Smooth muscle cell (in vitro differentiated cells): ENCODE data around the gene POC1A. TPM values are rescaled to one million over a fixed set of nuclear protein-coding genes. Genes with fewer than 3 reads are reported as not detected.

ENCODE experiments used
- DNase-seq: peaks from one replicate; lab custom pipeline; 2025; ENCODE audit not compliant: unreplicated experiment; lab: John Stamatoyannopoulos, UW
- H2AFZ ChIP-seq: fragments of 200-600 bp; sonication (generic); 2 replicates; pipeline ENCODE4 v1.6.0; 2016; ENCODE audit warnings: antibody characterized with exemption, low read depth, mild to moderate bottlenecking
- H3F3A ChIP-seq: fragments of 200-600 bp; sonication (generic); 2 replicates; pipeline ENCODE4 v1.6.0; 2017; ENCODE audit warnings: antibody characterized with exemption, low read depth
- H3K27ac ChIP-seq: fragments of 200-600 bp; sonication (generic); 2 replicates; pipeline ENCODE4 v1.5.1; 2016; ENCODE audit warnings: low read depth, mild to moderate bottlenecking
- H3K27me3 ChIP-seq: fragments of 200-600 bp; sonication (generic); 2 replicates; pipeline ENCODE4 v1.6.1; 2016; ENCODE audit warnings: low read depth, mild to moderate bottlenecking
- H3K36me3 ChIP-seq: fragments of 200-600 bp; sonication (generic); 2 replicates; pipeline ENCODE4 v1.5.1; 2016; ENCODE audit warnings: low read depth
- H3K4me1 ChIP-seq: fragments of 200-600 bp; sonication (generic); 2 replicates; pipeline ENCODE4 v1.5.1; 2016; ENCODE audit warnings: low read depth
- H3K4me2 ChIP-seq: fragments of 200-600 bp; sonication (generic); 2 replicates; pipeline ENCODE4 v1.6.0; 2016; ENCODE audit warnings: mild to moderate bottlenecking
- H3K4me3 ChIP-seq: fragments of 200-600 bp; sonication (generic); 2 replicates; pipeline ENCODE4 v1.5.1; 2016; ENCODE audit warnings: mild to moderate bottlenecking
- H3K79me2 ChIP-seq: fragments of 200-600 bp; sonication (generic); 2 replicates; pipeline ENCODE4 v1.6.0; 2016; ENCODE audit warnings: low read depth, mild to moderate bottlenecking
- H3K9ac ChIP-seq: fragments of 200-600 bp; sonication (generic); 2 replicates; pipeline ENCODE4 v1.6.0; 2016; ENCODE audit warnings: low read depth
- H3K9me3 ChIP-seq: fragments of 200-600 bp; sonication (generic); replicated peaks from 2 replicates; pipeline ENCODE4 v1.5.1; 2016; ENCODE audit warnings: low read depth
- H4K20me1 ChIP-seq: fragments of 200-600 bp; sonication (generic); 2 replicates; pipeline ENCODE4 v1.6.0; 2016; ENCODE audit warnings: low read depth
- CTCF ChIP-seq: fragments of 200-600 bp; sonication (generic); IDR thresholded peaks from 2 replicates; pipeline ENCODE4 v1.5.1; 2017; ENCODE audit warnings: borderline replicate concordance, mild to moderate bottlenecking, antibody characterized with exemption; ENCODE audit not compliant: insufficient read depth, poor library complexity, severe bottlenecking
- WGBS: methylation state at CpG from one replicate; pipeline ENCODE4 v1.1.7; 2016; ENCODE audit warnings: low lambda C conversion rate; 5-methylcytosine and 5-hydroxymethylcytosine counted together
- polyA plus RNA-seq: library from polyadenylated mRNA; unstranded; fragments of >200 nt; fragmentation: Nextera tagmentation; extraction: Ambion mirVana; gene quantifications from 2 replicates; pipeline ENCODE4 v1.2.1, GENCODE V29; 2016
- total RNA-seq: library from RNA; depleted of rRNA; stranded (reverse); fragments of >200 nt; gene quantifications from 2 replicates; pipeline ENCODE4 v1.2.3, GENCODE V29; 2014

The POC1A gene
- total and polyA plus RNA-seq, 2 experiments from 2014 or later: 1.8 to 7.9 TPM

GRCh38 chr3:52030714-52031310 is 123.4 kb downstream of the POC1A start:
- DNase-seq: no peak
- Histone ChIP-seq H3K4me3 (no peak overlapping the region), H3K4me2 (no peak overlapping the region), H3K36me3 (no peaks in the 10 kb centered on the region), H3K9ac (no peak overlapping the region), H3F3A (no peaks in the 10 kb centered on the region), H3K27ac (no peak overlapping the region), H4K20me1 (no peaks in the 10 kb centered on the region), H2AFZ (no peak overlapping the region), H3K79me2 (no peaks in the 10 kb centered on the region), H3K27me3 (no peaks in the 10 kb centered on the region), H3K4me1 (no peaks in the 10 kb centered on the region), H3K9me3 (no peaks in the 10 kb centered on the region)
- 80% methylated on average over 11 of the region's 11 CpGs for WGBS
- no peak for TF ChIP-seq CTCF

- H3K9me3 ChIP-seq: no peaks in the 10 kb centered on the region
- no peaks in the 10 kb centered on the region for H3F3A ChIP-seq
- no peak overlapping the region for H3K4me3 ChIP-seq
- H3K36me3 ChIP-seq: no peaks in the 10 kb centered on the region
- H4K20me1 ChIP-seq: no peaks in the 10 kb centered on the region
- no peak for DNase-seq
- no peak overlapping the region for H2AFZ ChIP-seq
- H3K27ac ChIP-seq: no peak overlapping the region
- no peak overlapping the region for H3K9ac ChIP-seq
- no peak overlapping the region for H3K4me2 ChIP-seq
- no peaks in the 10 kb centered on the region for H3K27me3 ChIP-seq
- WGBS: 93% methylated on average over 10 of the region's 10 CpGs
- TF ChIP-seq CTCF: no peak
- H3K4me1 ChIP-seq: no peaks in the 10 kb centered on the region
- no peaks in the 10 kb centered on the region for H3K79me2 ChIP-seq
Measured at GRCh38 chr3:52029535-52029934, 124.7 kb downstream of the POC1A start.

GRCh38 chr3:52029053-52029452 is 125.2 kb downstream of the POC1A start:
- no peaks in the 10 kb centered on the region for H4K20me1 ChIP-seq
- no peaks in the 10 kb centered on the region for H3K9me3 ChIP-seq
- no peaks in the 10 kb centered on the region for H3K27me3 ChIP-seq
- no peak for TF ChIP-seq CTCF
- DNase-seq: no peak
- no peaks in the 10 kb centered on the region for H3F3A ChIP-seq
- no peaks in the 10 kb centered on the region for H3K79me2 ChIP-seq
- WGBS: 72% methylated on average over 9 of the region's 9 CpGs
- no peak overlapping the region for H3K9ac ChIP-seq
- H3K27ac ChIP-seq: no peak overlapping the region
- no peaks in the 10 kb centered on the region for H3K4me1 ChIP-seq
- no peak overlapping the region for H3K4me3 ChIP-seq
- no peak overlapping the region for H3K4me2 ChIP-seq
- no peaks in the 10 kb centered on the region for H3K36me3 ChIP-seq
- H2AFZ ChIP-seq: no peak overlapping the region

GRCh38 chr3:52028572-52028971 is 125.7 kb downstream of the POC1A start:
- Histone ChIP-seq H3F3A (no peaks in the 10 kb centered on the region), H3K36me3 (no peaks in the 10 kb centered on the region), H3K4me1 (no peaks in the 10 kb centered on the region), H3K9me3 (no peaks in the 10 kb centered on the region), H4K20me1 (no peaks in the 10 kb centered on the region), H3K27me3 (no peaks in the 10 kb centered on the region), H3K79me2 (no peaks in the 10 kb centered on the region), H3K27ac (no peak overlapping the region), H2AFZ (no peak overlapping the region), H3K4me2 (no peak overlapping the region), H3K4me3 (no peak overlapping the region), H3K9ac (no peak overlapping the region)
- no peak for DNase-seq
- no peak for TF ChIP-seq CTCF
- 84% methylated on average over 12 of the region's 12 CpGs for WGBS
